HepG2 (cell line): ENCODE data around the gene PTPRM. TPM values are rescaled to one million over a fixed set of nuclear protein-coding genes. Genes with fewer than 3 reads are reported as not detected.

Experiments used
- ASH2L ChIP-seq: fragments of 300-600, 200-600 bp; sonication (generic); IDR thresholded peaks from 2 replicates; pipeline ENCODE4 v1.7.0; 2017; ENCODE audit warnings: low read depth, mild to moderate bottlenecking, moderate library complexity, mixed read lengths, low read length; ENCODE audit not compliant: insufficient read length
- DBP ChIP-seq: sonication (generic); formaldehyde crosslinking; IDR thresholded peaks from 2 replicates; pipeline ENCODE4 v1.4.0; 2020; ENCODE audit warnings: missing genetic modification reagents; ENCODE audit errors: not compliant biosample characterization
- FOXP4 ChIP-seq: sonication (generic); formaldehyde crosslinking; IDR thresholded peaks from 2 replicates; pipeline ENCODE4 v1.4.0; 2020; ENCODE audit warnings: missing genetic modification reagents
- GATA4 ChIP-seq: sonication (generic); IDR thresholded peaks from 2 replicates; pipeline ENCODE4 v1.6.1; 2016; ENCODE audit warnings: antibody characterized with exemption, low read depth, borderline replicate concordance
- GFI1 ChIP-seq: sonication (generic); formaldehyde crosslinking; IDR thresholded peaks from 2 replicates; pipeline ENCODE4 v1.5.0; 2020; ENCODE audit warnings: missing genetic modification reagents, mild to moderate bottlenecking, borderline replicate concordance
- HINFP ChIP-seq: sonication (generic); formaldehyde crosslinking; IDR thresholded peaks from 2 replicates; pipeline ENCODE4 v1.4.0; 2020; ENCODE audit warnings: low read depth, mild to moderate bottlenecking, missing genetic modification reagents
- HNF1B ChIP-seq: sonication (generic); formaldehyde crosslinking; IDR thresholded peaks from 2 replicates; pipeline ENCODE4 v1.5.1; 2020; ENCODE audit warnings: mild to moderate bottlenecking, moderate library complexity, missing genetic modification reagents
- KDM4B ChIP-seq: sonication (generic); formaldehyde crosslinking; IDR thresholded peaks from 2 replicates; pipeline ENCODE4 v1.4.0; 2020; ENCODE audit warnings: missing genetic modification reagents
- NBN ChIP-seq: fragments of 450-650 bp; conservative IDR thresholded peaks from 2 replicates; pipeline ENCODE4 v1.6.1; 2017
- PAX8 ChIP-seq: sonication (generic); formaldehyde crosslinking; IDR thresholded peaks from 2 replicates; pipeline ENCODE4 v1.8.0; 2022; ENCODE audit warnings: mild to moderate bottlenecking, missing genetic modification reagents, borderline replicate concordance
- PRDM15 ChIP-seq: sonication (generic); formaldehyde crosslinking; IDR thresholded peaks from 2 replicates; pipeline ENCODE4 v1.4.0; 2020; ENCODE audit warnings: missing genetic modification reagents
- SMC3 ChIP-seq: IDR thresholded peaks from 2 replicates; pipeline ENCODE4 v1.6.1; 2011; ENCODE audit warnings: low read length, improper control_type of control experiment
- TBP ChIP-seq: sonication (generic); formaldehyde crosslinking; IDR thresholded peaks from 2 replicates; pipeline ENCODE4 v1.5.0; 2020; ENCODE audit warnings: missing genetic modification reagents
- ZFP90 ChIP-seq: sonication (generic); formaldehyde crosslinking; IDR thresholded peaks from 2 replicates; pipeline ENCODE4 v1.8.0; 2022; ENCODE audit warnings: missing genetic modification reagents, mild to moderate bottlenecking, inconsistent platforms, borderline replicate concordance
- ZKSCAN5 ChIP-seq: sonication (generic); formaldehyde crosslinking; IDR thresholded peaks from 2 replicates; pipeline ENCODE4 v1.5.1; 2020; ENCODE audit warnings: mild to moderate bottlenecking, missing genetic modification reagents
- ZNF317 ChIP-seq: sonication (generic); formaldehyde crosslinking; IDR thresholded peaks from 2 replicates; pipeline ENCODE4 v1.5.0; 2020; ENCODE audit warnings: mild to moderate bottlenecking, missing genetic modification reagents
- ZNF329 ChIP-seq: sonication (generic); formaldehyde crosslinking; IDR thresholded peaks from 2 replicates; pipeline ENCODE4 v1.9.0; 2021; ENCODE audit warnings: low read depth, mild to moderate bottlenecking, missing genetic modification reagents
- ZNF382 ChIP-seq: sonication (generic); formaldehyde crosslinking; IDR thresholded peaks from 2 replicates; pipeline ENCODE4 v1.5.0; 2020; ENCODE audit warnings: missing genetic modification reagents, mild to moderate bottlenecking, borderline replicate concordance
- ZNF468 ChIP-seq: sonication (generic); formaldehyde crosslinking; IDR thresholded peaks from 2 replicates; pipeline ENCODE4 v1.8.0; 2022; ENCODE audit warnings: mild to moderate bottlenecking, moderate library complexity, missing genetic modification reagents
- ZNF496 ChIP-seq: sonication (generic); formaldehyde crosslinking; IDR thresholded peaks from 2 replicates; pipeline ENCODE4 v1.8.1; 2023; ENCODE audit warnings: mild to moderate bottlenecking, moderate library complexity, missing genetic modification reagents; ENCODE audit not compliant: insufficient replicate concordance
- ZNF768 ChIP-seq: sonication (generic); formaldehyde crosslinking; IDR thresholded peaks from 2 replicates; pipeline ENCODE4 v1.4.0; 2020; ENCODE audit warnings: missing genetic modification reagents
- polyA plus RNA-seq, 8 experiments: library from polyadenylated mRNA; depleted of rRNA in 3 of 8; stranded (reverse) in 7 of 8; unstranded in 1 of 8; fragments of >200 nt; fragmentation: Illumina TruSeq in 4 of 8; extraction: Trizol in 4 of 8; gene quantifications; 2 replicates each; pipeline versions ENCODE4 v1.2.1 to v1.2.3, GENCODE V29; 2011 to 2016; ENCODE audit warnings: low read depth in 4 of 8, missing spikeins in 1 of 8, mixed read lengths in 1 of 8; ENCODE audit not compliant: insufficient read depth in 1 of 8
- total RNA-seq, 5 experiments: library from RNA; depleted of rRNA; stranded (reverse); fragments of >200 nt; fragmentation: Illumina TruSeq; extraction: Trizol; gene quantifications; 2 replicates each; pipeline ENCODE4 v1.2.3, GENCODE V29; 2016; ENCODE audit warnings: low read depth in 1 of 5

Gene PTPRM
- total and polyA plus RNA-seq, 2 of the 13 experiments (the other 11 are each of a cell fraction or from before 2014, with no cell fraction given), result 12.6 to 108 TPM

GRCh38 chr18:7803956-7804469, 236.9 kb downstream of the PTPRM start (continued):
- TF ChIP-seq HINFP (no peak), NBN (no peak), GATA4 (no peak), DBP (no peak), FOXP4 (CRISPR knock-in tag) (peak; percentile 67; the same call in 1 of the 2 replicates), TBP (CRISPR knock-in tag) (no peak), ZNF468 (CRISPR knock-in tag) (no peak), SMC3 (no peak), ASH2L (peak; percentile 64), HNF1B (CRISPR knock-in tag) (peak; percentile 85), ZKSCAN5 (CRISPR knock-in tag) (no peak), ZNF329 (CRISPR knock-in tag) (no peak), ZNF382 (no peak), ZNF768 (CRISPR knock-in tag) (no peak), KDM4B (CRISPR knock-in tag) (no peak), GFI1 (CRISPR knock-in tag) (no peak), ZNF317 (CRISPR knock-in tag) (no peak), ZFP90 (CRISPR knock-in tag) (no peak), ZNF496 (CRISPR knock-in tag) (no peak), PAX8 (CRISPR knock-in tag) (no peak), PRDM15 (CRISPR knock-in tag) (no peak)
